NCI-H460 (cell line): ENCODE results near the gene LDHAL6B. TPM values are rescaled to one million over a fixed set of nuclear protein-coding genes. Genes with fewer than 3 reads are reported as not detected.
"Not testable (repeated sequence)": the region's sequence is repeated elsewhere in the genome, so short reads cannot be mapped to it uniquely, and the experiment has no call there.

Experiments
- DNase-seq: peaks from one replicate; pipeline ENCODE4 v3.0.0-alpha.2; 2016; ENCODE audit warnings: low read depth; ENCODE audit errors: extremely low read depth
- polyA plus RNA-seq: library from polyadenylated mRNA; depleted of rRNA; stranded (reverse); fragments of >200 nt; gene quantifications from 2 replicates; pipeline ENCODE4 v1.2.3, GENCODE V29; 2014; cell fraction: nucleus; rRNA removed
- total RNA-seq: library from RNA; depleted of rRNA; stranded (reverse); fragments of >200 nt; shearing (Covaris generic); gene quantifications from 2 replicates; pipeline ENCODE4 v1.2.3, GENCODE V29; 2014; rRNA removed

LDHAL6B gene
- total RNA-seq, result not detected in 2 replicates
- polyA plus RNA-seq, result 0.07 TPM in 1 of 2 replicates, not detected in the other

DNA sequence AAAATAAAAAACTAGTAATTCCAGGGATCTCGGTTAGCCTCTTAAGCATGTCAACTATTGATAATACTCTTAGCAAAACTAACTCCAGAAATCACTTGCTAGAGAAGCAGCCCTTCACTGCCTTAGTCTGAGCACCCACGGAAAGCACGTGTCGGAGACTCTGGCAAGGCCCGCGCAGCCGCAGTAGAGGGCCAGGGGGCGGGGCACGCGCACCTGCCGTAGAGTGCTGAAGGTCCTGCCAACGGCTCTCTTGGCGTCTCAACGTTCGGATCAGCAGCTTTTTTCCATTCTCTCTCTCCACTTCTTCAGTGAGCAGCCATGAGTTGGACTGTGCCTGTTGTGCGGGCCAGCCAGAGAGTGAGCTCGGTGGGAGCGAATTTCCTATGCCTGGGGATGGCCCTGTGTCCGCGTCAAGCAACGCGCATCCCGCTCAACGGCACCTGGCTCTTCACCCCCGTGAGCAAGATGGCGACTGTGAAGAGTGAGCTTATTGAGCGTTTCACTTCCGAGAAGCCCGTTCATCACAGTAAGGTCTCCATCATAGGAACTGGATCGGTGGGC, at the start of gene LDHAL6B:
Gene LDHAL6B, plus strand, starts transcription at position 221 of the 561 bp plus-strand sequence. Its CDS starts 98 bp downstream, at position 319.
- no peak for DNase-seq

GRCh38 chr15:59157396-59157795, 49.2 kb upstream of the LDHAL6B start:
- DNase-seq, result no peak

GRCh38 chr15:59157840-59158700, 48.6 kb upstream of the LDHAL6B start:
- no peak for DNase-seq

- no peak for DNase-seq
These were observed 48.0 kb upstream of the LDHAL6B start for GRCh38 chr15:59158701-59159034.

DNA sequence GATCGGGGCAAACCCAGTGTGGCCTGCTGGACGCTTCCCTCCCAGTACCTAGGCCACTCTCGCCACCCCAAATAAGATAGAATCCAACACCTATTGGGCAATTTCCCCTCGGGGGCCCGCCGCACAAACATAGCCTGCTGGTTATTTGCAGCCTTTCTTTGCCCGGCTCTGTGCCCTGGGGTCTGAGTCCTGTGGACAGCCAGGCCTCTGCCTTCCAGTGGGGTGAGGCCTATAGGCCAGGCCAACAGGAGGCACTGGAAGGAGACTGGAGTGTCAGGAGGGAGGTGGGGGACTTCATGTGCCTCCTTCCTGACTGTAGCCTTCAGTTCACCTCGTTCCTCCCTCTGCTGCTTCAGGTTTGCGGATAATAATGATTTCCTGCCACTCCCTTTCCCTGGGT, 47.4 kb upstream of the LDHAL6B start:
- DNase-seq, result no peak

DNA sequence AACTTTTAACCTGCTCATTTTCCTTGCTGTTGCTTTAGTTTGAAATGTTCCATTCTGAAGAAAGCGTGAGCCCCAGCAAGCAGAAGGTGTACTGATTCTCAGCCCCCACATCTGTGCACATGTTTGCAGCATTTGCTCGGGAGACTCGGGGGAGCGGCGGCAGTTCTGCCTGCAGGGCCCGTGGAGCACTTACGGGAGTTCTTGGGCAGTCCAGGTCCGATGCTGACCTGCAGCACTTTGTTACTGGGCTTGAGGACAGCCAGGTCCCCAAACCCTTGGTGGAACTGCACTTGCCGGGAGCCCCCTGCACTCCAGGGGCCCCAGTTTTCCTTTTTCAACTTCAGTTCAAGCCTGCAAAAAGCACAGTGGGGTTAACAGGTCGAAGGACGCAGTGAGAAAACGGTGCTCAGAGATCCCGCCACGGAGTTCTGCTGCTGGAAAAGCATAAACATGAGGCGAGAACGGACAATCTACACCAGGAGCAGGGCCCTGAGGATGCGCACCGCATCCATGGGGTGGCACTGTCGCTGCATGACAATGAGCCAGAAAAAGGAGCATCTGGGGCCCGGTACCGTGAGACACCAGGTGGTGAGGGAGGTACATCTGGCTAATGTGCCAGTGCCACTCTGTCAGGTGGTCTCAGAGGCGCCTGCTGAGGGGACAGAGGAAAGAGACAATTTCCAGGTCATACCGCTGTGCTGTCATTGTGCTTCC, 45.6 kb upstream of the LDHAL6B start:
- peak; percentile 25 for DNase-seq

GRCh38 chr15:59162080-59162479, 44.6 kb upstream of the LDHAL6B start:
- DNase-seq, result not testable (repeated sequence)

GRCh38 chr15:59165726-59166125, 40.9 kb upstream of the LDHAL6B start:
- DNase-seq, result no peak

DNA sequence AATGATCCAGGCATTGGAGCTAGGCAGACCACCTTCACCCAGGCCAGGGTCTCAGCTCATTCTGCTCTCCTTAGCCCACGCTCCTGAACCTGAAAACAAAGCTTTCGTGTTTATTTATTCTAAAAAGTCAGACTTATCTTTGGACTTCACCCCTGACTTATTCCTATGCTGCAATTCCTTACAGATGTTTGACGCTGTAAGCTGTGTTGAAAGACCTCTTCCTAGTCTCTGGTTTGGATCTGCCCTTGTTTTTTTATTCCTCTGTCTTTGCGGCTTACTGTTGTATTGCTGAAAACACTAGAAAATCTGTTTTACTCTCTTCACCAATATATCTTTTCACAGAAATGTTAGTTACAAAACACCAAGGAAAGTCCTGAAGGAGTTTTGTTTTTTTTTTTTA, 40.5 kb upstream of the LDHAL6B start:
- DNase-seq, result no peak

DNA sequence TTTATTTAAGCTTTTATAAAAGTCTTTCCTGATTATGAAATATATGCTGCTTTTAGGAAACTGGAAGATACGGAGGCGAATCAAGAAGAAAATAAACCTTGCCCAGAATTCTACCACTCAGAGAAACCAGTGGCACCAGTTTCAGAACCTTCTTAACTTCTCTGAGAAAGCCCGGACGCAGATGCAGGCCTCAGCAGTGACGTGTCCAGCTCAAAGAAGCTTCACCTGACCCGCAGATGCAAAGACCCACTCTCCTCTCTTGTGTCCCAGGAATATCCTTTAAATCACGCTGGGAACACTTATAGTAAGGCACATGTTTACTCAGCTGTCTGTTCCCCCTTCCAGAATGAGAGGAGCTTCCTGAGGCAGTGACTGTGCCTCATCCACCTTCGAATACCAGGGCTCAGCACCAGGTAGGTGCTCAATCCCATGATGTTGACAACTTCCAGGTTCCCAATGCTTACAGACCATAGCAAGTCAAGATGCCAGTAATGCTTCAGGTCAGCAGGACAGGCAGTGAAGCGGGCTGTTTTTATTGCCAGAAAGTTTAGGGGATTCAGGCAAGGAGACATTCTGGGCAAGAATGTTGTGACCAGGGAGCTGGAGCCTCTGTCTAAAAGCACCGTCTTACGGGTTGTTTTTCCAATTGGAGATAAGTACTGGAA, 39.9 kb upstream of the LDHAL6B start:
- no peak for DNase-seq

DNA sequence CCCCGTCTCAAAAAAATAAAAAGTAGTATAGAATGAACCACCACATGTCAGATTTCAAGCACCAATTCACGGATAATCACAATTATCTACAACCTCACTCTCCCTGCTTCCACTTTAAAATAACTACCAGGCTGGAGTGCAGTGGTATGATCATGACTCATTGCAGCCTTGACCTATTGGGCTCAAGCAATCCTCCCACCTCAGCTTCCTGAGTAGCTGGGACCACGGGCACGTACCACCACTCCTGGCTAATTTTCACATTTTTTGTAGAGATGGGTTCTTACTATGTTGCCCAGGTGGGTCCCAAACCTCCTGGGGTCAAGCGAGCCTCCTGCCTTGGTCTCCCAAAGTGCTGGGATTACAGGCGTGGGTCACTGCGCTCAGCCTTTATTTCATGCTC, 38.1 kb upstream of the LDHAL6B start:
- DNase-seq, result no peak

DNA sequence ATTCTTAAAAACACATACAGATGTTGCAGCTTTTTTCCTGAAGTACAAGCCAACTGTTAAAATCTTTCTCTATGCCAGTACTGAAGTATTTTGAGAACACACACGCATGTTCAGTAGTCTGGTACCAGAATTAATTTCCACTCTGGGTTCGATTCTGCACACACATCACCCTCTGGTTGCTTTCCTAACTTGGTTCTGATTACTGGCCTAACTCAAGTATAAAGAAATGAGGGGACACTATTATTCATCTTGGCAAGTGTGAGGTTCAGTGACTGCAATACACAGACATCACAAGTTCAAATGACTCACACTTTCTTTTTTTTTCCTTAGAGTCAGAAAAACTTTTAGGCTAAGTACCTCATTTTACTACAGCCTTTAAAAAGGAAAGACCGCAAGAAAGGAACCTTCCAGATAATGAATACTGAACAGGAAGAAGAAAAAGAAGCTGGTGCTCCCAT, 37.4 kb upstream of the LDHAL6B start:
- DNase-seq, result no peak

- no peak for DNase-seq
These were observed 36.2 kb upstream of the LDHAL6B start for GRCh38 chr15:59170295-59171066.

DNA sequence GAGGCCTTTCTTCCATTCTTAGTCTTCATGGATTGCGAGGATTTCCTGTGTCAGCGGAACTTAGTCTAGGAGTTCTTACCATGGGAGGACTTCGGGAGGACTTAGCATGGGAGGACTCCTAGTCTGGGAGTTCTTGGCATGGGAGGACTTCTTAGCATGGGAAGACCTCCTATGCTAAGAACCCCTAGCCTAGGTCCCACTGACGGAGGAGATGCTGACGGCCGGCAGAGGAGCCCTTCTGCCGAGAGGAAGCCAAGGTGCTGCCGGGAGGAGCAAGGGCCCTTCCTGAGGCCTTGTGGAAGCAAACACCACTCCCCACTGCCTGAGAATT, 35.6 kb upstream of the LDHAL6B start:
- DNase-seq, result no peak

GRCh38 chr15:59172289-59172901, 34.2 kb upstream of the LDHAL6B start:
- DNase-seq, result no peak

DNA sequence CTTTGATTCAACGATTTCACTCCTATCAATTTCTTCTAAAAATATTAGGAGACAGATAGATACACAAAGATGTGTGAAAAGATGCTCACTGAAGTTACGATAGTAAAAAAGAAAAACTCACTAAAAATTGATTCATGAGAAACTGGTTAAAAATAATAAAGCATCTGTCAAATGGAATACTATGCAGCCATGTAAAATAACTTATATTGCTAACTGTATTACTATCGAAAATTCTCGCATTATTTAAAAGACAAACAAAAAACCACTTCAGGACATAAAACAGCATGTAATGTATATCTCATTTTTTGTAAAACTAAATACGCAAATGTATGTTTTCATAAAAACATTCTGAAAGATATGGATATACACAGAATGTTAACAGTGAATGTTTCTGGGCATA, 33.4 kb upstream of the LDHAL6B start:
- no peak for DNase-seq

DNA sequence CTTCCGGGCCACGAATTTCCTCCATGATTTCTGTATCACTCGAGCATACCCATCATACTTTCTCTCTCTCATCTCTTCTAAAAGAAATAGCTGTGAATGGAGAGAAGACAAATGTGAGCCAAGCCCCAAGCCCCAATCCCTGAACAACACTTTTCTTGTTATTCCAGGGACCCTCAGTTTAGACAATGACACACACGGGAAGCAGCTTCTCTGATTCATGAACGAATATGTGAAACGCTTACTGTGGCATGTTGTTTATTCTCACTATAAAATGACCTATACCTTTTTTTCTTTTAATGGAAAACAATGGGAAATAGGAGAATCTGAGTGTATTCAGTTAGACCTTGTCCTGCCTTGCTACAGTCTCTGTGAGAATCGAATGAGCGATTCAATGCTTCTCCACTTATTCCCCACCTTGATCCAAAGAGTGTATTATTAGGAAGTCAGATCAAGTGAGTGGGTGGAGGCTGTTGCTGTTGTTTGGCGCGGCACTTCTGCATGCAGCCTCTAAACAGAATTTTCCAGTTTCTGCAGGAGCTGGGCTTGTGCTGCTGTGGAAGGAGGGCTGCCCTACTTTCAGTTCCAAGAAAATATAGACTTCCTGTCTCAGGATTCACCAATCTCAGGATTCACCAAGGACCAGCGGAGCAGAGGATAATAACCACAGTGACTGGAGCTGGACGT, 32.4 kb upstream of the LDHAL6B start:
- no peak for DNase-seq

DNA sequence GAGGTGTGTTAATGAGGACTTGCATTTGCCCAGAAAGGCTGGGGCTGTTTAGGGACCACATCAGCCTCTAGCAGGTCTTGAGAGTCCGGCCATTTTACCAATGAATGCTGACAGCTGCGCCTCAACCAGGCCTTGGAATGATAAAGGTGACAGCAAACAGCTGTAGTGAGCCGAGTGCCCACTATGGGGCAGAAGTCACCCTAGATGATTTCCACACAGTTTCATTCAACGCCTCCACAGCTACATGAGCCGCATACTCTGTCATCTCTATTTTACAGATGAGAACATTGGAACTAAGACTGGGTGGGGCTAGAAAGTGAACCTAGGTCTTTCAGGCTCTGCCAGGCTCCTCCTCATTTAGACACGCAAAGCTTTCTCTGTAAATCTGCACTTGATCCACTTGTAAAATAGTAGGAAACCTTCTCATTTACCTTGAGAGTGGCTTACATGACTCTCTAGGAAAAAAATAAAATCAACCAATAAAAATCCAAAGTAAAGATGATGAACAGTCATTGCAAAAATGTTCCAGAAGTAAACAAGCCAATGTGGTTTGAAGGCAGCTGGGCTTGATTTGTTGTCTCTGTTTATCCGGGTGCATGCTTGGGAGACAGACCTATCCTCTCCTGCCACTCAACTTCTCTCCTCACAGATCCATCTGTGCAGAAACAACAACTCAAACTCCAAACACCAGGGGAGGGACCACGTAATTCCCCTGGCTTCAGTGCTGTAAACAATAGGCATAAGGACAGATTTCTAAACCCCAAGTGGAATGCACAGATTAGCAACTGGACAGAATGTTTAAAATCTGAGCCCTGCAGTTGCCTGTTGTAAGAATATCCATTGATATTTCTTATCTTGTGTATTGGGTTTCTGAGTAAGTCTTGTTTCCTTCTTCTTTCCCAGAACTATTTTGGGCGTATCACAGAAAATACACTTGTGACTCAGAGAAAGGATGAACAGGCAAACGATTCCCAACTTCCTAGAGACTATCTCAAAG, 31.5 kb upstream of the LDHAL6B start:
- DNase-seq, result peak; percentile 58
